WTC11 (cell line): ENCODE data around the gene SYNGR3. TPM values are rescaled to one million over a fixed set of nuclear protein-coding genes. Genes with fewer than 3 reads are reported as not detected.

Experiments
- ATAC-seq: fragments of 200-7000 bp; cut with Tn5 transposase; 2 replicates; pipeline ENCODE4 v1.10.0; 2021; ENCODE audit warnings: mild to moderate bottlenecking, moderate library complexity
- CTCF ChIA-PET: fragments of 300-600 bp; sonication (Branson Sonifier 250); formaldehyde crosslinking; loops from one replicate; lab custom pipeline; 2021; ENCODE audit warnings: antibody characterized with exemption; lab: Charles Lee
- POLR2A ChIA-PET: fragments of 350-600 bp; sonication (Branson Sonifier 250); formaldehyde crosslinking; loops from one replicate; lab custom pipeline; 2021; ENCODE audit warnings: antibody characterized with exemption; lab: Charles Lee
- DNase-seq: peaks from one replicate; pipeline ENCODE4 v3.0.0; 2021; ENCODE audit warnings: low spot score
- H3K27ac Mint-ChIP-seq: 2 replicates; pipeline ENCODE4 v1.8.0; 2021; ENCODE audit warnings: mixed read lengths
- H3K27me3 Mint-ChIP-seq: 2 replicates; pipeline ENCODE4 v1.8.0; 2021; ENCODE audit warnings: low read depth, mild to moderate bottlenecking, moderate library complexity, mixed read lengths
- H3K36me3 Mint-ChIP-seq: 2 replicates; pipeline ENCODE4 v1.8.0; 2021; ENCODE audit warnings: mixed read lengths
- H3K4me1 Mint-ChIP-seq: 2 replicates; pipeline ENCODE4 v1.8.0; 2022; ENCODE audit warnings: mixed read lengths
- H3K4me3 Mint-ChIP-seq: 2 replicates; pipeline ENCODE4 v1.8.0; 2021; ENCODE audit warnings: mild to moderate bottlenecking, moderate library complexity, mixed read lengths
- H3K9me3 Mint-ChIP-seq: 2 replicates; pipeline ENCODE4 v1.8.0; 2021; ENCODE audit warnings: mixed read lengths
- ATF1 ChIP-seq: sonication (generic); formaldehyde crosslinking; IDR thresholded peaks from 2 replicates; pipeline ENCODE4 v1.8.1; 2023; ENCODE audit warnings: mild to moderate bottlenecking, moderate library complexity, missing genetic modification reagents
- CREB1 ChIP-seq: sonication (generic); formaldehyde crosslinking; IDR thresholded peaks from 2 replicates; pipeline ENCODE4 v1.8.0; 2023; ENCODE audit warnings: mild to moderate bottlenecking, missing genetic modification reagents
- EMX1 ChIP-seq: fragments of 250-450 bp; sonication (Bioruptor Pico); IDR thresholded peaks from 2 replicates; pipeline ENCODE4 v1.8.0; 2021; ENCODE audit warnings: mild to moderate bottlenecking
- NR1H2 ChIP-seq: sonication (generic); formaldehyde crosslinking; IDR thresholded peaks from 2 replicates; pipeline ENCODE4 v1.9.0; 2021; ENCODE audit warnings: mild to moderate bottlenecking, moderate library complexity, missing genetic modification reagents
- OVOL2 ChIP-seq: fragments of 250-450 bp; sonication (Bioruptor Pico); IDR thresholded peaks from 2 replicates; pipeline ENCODE4 v1.9.0; 2021; ENCODE audit warnings: mild to moderate bottlenecking, borderline replicate concordance
- SMAD3 ChIP-seq: sonication (generic); formaldehyde crosslinking; IDR thresholded peaks from 2 replicates; pipeline ENCODE4 v1.8.0; 2022; ENCODE audit warnings: missing genetic modification reagents, mild to moderate bottlenecking, borderline replicate concordance
- SOX15 ChIP-seq: fragments of 250-450 bp; sonication (Bioruptor Pico); IDR thresholded peaks from 2 replicates; pipeline ENCODE4 v1.9.0; 2021; ENCODE audit warnings: mild to moderate bottlenecking
- TEAD1 ChIP-seq: sonication (generic); formaldehyde crosslinking; IDR thresholded peaks from 2 replicates; pipeline ENCODE4 v1.8.0; 2022; ENCODE audit warnings: mild to moderate bottlenecking, missing genetic modification reagents
- ZNF138 ChIP-seq: sonication (generic); formaldehyde crosslinking; conservative IDR thresholded peaks from 2 replicates; pipeline ENCODE4 v1.8.1; 2022; ENCODE audit warnings: mild to moderate bottlenecking, moderate library complexity, missing genetic modification reagents
- ZNF423 ChIP-seq: fragments of 250-450 bp; sonication (Bioruptor Pico); IDR thresholded peaks from 2 replicates; pipeline ENCODE4 v2.1.2; 2022; ENCODE audit warnings: mild to moderate bottlenecking, moderate library complexity
- ZNF671 ChIP-seq: fragments of 250-450 bp; sonication (Bioruptor Pico); IDR thresholded peaks from 2 replicates; pipeline ENCODE4 v1.8.0; 2021; ENCODE audit warnings: mild to moderate bottlenecking
- total RNA-seq: library from RNA; stranded (reverse); gene quantifications from 3 replicates; pipeline ENCODE4 v1.2.3, GENCODE V29; 2021
- TF ChIP-seq, protein P1 (sequence below): sonication (generic); formaldehyde crosslinking; IDR thresholded peaks from 2 replicates; pipeline ENCODE4 v1.8.0; 2023; ENCODE audit warnings: missing genetic modification reagents
- TF ChIP-seq, protein P2 (sequence below): fragments of 250-450 bp; sonication (Bioruptor Pico); IDR thresholded peaks from 2 replicates; pipeline ENCODE4 v2.1.2; 2022; ENCODE audit warnings: mild to moderate bottlenecking, moderate library complexity
- TF ChIP-seq, protein P3 (sequence below): sonication (generic); formaldehyde crosslinking; IDR thresholded peaks from 2 replicates; pipeline ENCODE4 v1.8.1; 2023; ENCODE audit warnings: mild to moderate bottlenecking, missing genetic modification reagents, moderate library complexity
- TF ChIP-seq, protein P4 (sequence below): sonication (generic); formaldehyde crosslinking; IDR thresholded peaks from 2 replicates; pipeline ENCODE4 v1.8.1; 2023; ENCODE audit warnings: mild to moderate bottlenecking, missing genetic modification reagents
- TF ChIP-seq, protein P5 (sequence below): sonication (generic); formaldehyde crosslinking; IDR thresholded peaks from 2 replicates; pipeline ENCODE4 v1.8.1; 2022; ENCODE audit warnings: low read depth, mild to moderate bottlenecking, moderate library complexity, missing genetic modification reagents, borderline replicate concordance
- TF ChIP-seq, protein P6 (sequence below): sonication (generic); formaldehyde crosslinking; IDR thresholded peaks from 2 replicates; pipeline ENCODE4 v1.8.1; 2023; ENCODE audit warnings: mild to moderate bottlenecking, missing genetic modification reagents, borderline replicate concordance

SYNGR3 gene
- total RNA-seq, 1 experiment from 2014 or later: 41.5 TPM

DNA sequence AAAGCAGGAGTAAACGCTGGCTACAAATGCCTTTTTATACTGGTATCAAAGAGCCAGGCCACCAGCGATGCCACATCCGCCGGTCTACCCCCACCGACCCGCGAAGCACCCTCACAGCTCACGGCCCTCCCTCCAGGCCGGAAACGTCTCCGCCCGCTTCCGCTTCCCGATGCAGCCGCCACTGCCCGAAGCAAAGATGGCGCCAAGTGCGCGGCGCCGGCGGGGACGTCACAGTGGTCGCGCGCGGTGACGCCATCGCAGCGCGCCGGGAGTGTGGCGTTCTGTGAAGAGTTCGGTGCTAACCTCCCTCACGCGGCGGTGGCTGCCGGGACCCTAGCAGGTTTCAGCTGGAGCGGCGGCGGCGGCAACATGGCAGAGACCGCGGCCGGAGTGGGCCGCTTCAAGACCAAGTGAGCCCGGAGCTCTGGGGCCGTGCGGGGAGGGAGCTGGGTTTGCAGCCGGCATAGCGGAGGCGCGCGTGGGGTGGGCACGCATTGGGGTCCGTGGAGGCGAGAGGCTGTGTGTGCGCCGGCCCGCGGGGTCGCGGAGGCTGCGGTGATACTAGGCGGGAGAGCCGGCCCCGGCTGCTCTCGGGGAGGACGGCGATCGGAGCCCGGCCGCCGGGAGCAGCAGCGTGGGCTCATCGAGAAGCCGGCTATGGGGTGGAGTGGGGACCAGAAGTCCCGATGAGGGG lies 17.8 kb upstream of the SYNGR3 start, which contains the start of gene TBL3 (continued):
- TF ChIP-seq ZNF671 (no peak), SMAD3 (CRISPR knock-in tag) (peak; percentile 90), CREB1 (peak; percentile 99), ATF1 (CRISPR knock-in tag) (peak; percentile 100; the same call in 1 of the 2 replicates), ZNF138 (CRISPR knock-in tag) (no peak), NR1H2 (no peak), TEAD1 (peak; percentile 93), OVOL2 (CRISPR knock-in tag) (no peak), EMX1 (no peak)
- TF ChIP-seq, protein P1, sequence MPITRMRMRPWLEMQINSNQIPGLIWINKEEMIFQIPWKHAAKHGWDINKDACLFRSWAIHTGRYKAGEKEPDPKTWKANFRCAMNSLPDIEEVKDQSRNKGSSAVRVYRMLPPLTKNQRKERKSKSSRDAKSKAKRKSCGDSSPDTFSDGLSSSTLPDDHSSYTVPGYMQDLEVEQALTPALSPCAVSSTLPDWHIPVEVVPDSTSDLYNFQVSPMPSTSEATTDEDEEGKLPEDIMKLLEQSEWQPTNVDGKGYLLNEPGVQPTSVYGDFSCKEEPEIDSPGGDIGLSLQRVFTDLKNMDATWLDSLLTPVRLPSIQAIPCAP: 0 out of 2 replicates have a peak, but pooled peaks have one; percentile 36
- TF ChIP-seq, protein P2, sequence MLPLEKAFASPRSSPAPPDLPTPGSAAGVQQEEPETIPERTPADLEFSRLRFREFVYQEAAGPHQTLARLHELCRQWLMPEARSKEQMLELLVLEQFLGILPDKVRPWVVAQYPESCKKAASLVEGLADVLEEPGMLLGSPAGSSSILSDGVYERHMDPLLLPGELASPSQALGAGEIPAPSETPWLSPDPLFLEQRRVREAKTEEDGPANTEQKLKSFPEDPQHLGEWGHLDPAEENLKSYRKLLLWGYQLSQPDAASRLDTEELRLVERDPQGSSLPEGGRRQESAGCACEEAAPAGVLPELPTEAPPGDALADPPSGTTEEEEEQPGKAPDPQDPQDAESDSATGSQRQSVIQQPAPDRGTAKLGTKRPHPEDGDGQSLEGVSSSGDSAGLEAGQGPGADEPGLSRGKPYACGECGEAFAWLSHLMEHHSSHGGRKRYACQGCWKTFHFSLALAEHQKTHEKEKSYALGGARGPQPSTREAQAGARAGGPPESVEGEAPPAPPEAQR (CRISPR knock-in tag): no peak
- TF ChIP-seq, protein P3, sequence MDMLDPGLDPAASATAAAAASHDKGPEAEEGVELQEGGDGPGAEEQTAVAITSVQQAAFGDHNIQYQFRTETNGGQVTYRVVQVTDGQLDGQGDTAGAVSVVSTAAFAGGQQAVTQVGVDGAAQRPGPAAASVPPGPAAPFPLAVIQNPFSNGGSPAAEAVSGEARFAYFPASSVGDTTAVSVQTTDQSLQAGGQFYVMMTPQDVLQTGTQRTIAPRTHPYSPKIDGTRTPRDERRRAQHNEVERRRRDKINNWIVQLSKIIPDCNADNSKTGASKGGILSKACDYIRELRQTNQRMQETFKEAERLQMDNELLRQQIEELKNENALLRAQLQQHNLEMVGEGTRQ: peak; percentile 68
- TF ChIP-seq, protein P4, sequence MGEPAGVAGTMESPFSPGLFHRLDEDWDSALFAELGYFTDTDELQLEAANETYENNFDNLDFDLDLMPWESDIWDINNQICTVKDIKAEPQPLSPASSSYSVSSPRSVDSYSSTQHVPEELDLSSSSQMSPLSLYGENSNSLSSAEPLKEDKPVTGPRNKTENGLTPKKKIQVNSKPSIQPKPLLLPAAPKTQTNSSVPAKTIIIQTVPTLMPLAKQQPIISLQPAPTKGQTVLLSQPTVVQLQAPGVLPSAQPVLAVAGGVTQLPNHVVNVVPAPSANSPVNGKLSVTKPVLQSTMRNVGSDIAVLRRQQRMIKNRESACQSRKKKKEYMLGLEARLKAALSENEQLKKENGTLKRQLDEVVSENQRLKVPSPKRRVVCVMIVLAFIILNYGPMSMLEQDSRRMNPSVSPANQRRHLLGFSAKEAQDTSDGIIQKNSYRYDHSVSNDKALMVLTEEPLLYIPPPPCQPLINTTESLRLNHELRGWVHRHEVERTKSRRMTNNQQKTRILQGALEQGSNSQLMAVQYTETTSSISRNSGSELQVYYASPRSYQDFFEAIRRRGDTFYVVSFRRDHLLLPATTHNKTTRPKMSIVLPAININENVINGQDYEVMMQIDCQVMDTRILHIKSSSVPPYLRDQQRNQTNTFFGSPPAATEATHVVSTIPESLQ (CRISPR knock-in tag): no peak
- TF ChIP-seq, protein P5, sequence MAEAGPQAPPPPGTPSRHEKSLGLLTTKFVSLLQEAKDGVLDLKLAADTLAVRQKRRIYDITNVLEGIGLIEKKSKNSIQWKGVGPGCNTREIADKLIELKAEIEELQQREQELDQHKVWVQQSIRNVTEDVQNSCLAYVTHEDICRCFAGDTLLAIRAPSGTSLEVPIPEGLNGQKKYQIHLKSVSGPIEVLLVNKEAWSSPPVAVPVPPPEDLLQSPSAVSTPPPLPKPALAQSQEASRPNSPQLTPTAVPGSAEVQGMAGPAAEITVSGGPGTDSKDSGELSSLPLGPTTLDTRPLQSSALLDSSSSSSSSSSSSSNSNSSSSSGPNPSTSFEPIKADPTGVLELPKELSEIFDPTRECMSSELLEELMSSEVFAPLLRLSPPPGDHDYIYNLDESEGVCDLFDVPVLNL (CRISPR knock-in tag): no peak
- TF ChIP-seq, protein P6, sequence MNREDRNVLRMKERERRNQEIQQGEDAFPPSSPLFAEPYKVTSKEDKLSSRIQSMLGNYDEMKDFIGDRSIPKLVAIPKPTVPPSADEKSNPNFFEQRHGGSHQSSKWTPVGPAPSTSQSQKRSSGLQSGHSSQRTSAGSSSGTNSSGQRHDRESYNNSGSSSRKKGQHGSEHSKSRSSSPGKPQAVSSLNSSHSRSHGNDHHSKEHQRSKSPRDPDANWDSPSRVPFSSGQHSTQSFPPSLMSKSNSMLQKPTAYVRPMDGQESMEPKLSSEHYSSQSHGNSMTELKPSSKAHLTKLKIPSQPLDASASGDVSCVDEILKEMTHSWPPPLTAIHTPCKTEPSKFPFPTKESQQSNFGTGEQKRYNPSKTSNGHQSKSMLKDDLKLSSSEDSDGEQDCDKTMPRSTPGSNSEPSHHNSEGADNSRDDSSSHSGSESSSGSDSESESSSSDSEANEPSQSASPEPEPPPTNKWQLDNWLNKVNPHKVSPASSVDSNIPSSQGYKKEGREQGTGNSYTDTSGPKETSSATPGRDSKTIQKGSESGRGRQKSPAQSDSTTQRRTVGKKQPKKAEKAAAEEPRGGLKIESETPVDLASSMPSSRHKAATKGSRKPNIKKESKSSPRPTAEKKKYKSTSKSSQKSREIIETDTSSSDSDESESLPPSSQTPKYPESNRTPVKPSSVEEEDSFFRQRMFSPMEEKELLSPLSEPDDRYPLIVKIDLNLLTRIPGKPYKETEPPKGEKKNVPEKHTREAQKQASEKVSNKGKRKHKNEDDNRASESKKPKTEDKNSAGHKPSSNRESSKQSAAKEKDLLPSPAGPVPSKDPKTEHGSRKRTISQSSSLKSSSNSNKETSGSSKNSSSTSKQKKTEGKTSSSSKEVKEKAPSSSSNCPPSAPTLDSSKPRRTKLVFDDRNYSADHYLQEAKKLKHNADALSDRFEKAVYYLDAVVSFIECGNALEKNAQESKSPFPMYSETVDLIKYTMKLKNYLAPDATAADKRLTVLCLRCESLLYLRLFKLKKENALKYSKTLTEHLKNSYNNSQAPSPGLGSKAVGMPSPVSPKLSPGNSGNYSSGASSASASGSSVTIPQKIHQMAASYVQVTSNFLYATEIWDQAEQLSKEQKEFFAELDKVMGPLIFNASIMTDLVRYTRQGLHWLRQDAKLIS (CRISPR knock-in tag): no peak

DNA sequence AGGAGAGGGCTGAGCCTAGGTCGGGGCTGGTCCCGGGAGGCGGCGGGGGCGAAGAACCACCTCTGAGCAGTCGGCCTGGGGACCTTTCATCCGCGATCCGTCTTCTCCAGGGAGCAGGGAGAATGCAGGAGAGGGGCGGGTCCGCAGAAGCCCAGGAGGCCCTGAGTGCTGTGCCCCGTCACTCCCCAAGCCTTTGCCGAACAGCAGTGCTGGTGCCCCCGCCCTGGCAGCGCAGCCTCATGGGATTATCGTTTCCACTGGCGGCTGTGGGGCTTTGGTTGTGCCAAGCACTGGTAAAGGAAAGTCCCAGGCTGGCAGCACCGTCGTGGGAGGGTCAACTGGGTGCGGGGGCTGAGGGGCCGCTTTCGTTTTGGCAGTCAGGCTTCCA lies 17.3 kb upstream of the SYNGR3 start:
- H3K4me3 Mint-ChIP-seq: peak overlapping the region; percentile 98
- TF ChIP-seq SOX15 (CRISPR knock-in tag): no peak
- TF ChIP-seq ZNF423: no peak
- TF ChIP-seq, all 79 proteins: peak for 0
- Mint-ChIP-seq H3K36me3 (peaks cover 10% of the 10 kb centered on the region), H3K27me3 (no peaks in the 10 kb centered on the region), H3K9me3 (no peaks in the 10 kb centered on the region), H3K27ac (no peak overlapping the region), H3K4me1 (peaks cover 15% of the 10 kb centered on the region)
- DNase-seq: no peak
- POLR2A ChIA-PET: interaction anchor here (0.9 to 2.6 kb wide), 3 partner anchors 11 to 76 kb away, joined by 3 to 10 read pairs (median 4); partner anchors contain the start of gene TSC2
- CTCF ChIA-PET: interaction anchor here (1.3 to 1.4 kb wide), 2 partner anchors 32 to 50 kb away, joined by 4 to 9 read pairs; no protein-coding TSS in a partner anchor
- 0 out of 2 replicates have a peak, but pooled peaks have one; percentile 6 for ATAC-seq
